GM12878 (cell line): Measurements from ENCODE around the gene OTUD3. TPM values are rescaled to one million over a fixed set of nuclear protein-coding genes. Genes with fewer than 3 reads are reported as not detected.

ENCODE experiments used
- ATAC-seq: fragments of 200-7000 bp; cut with Tn5 transposase; 3 replicates; pipeline ENCODE4 v1.9.1; 2020; ENCODE audit warnings: mild to moderate bottlenecking, moderate library complexity
- BruUV-seq: library from RNA; stranded (reverse); fragments of 400-500 nt; replicated peaks from 2 replicates; lab custom pipeline; 2021; lab: Mats Ljungman, UMichigan
- CTCF ChIA-PET: fragments of 300-600 bp; sonication (Branson Sonifier 250); formaldehyde crosslinking; extraction: SDS; loops from one replicate; lab custom pipeline; 2021; ENCODE audit warnings: inconsistent platforms; lab: Yijun Ruan, JAX
- POLR2A ChIA-PET: fragments of 350-600 bp; formaldehyde crosslinking; extraction: SDS; loops from one replicate; lab custom pipeline; 2021; ENCODE audit warnings: inconsistent platforms; lab: Charles Lee
- RAD21 ChIA-PET: fragments of 300-600 bp; sonication (Branson Sonifier 250); formaldehyde crosslinking; loops from one replicate; lab custom pipeline; 2023; ENCODE audit warnings: antibody characterized with exemption; ENCODE audit not compliant: unreplicated experiment; lab: Charles Lee
- SMC1A ChIA-PET: fragments of 300-600 bp; sonication (Branson Sonifier 250); formaldehyde crosslinking; loops from one replicate; lab custom pipeline; 2023; ENCODE audit not compliant: unreplicated experiment, uncharacterized antibody; lab: Charles Lee
- DNase-seq: peaks from one replicate; pipeline ENCODE4 v3.0.0-alpha.2; 2011; ENCODE audit warnings: low read depth, low spot score
- FAIRE-seq: peaks from 3 replicates; lab custom pipeline; 2011; peaks lifted over from hg19 to GRCh38; lab: Jason Lieb, UNC
- H2AFZ ChIP-seq: 2 replicates; pipeline ENCODE4 v1.6.0; 2011; ENCODE audit warnings: low read depth, low read length, control low read depth; ENCODE audit not compliant: control insufficient read depth
- H3K27ac ChIP-seq: 2 replicates; pipeline ENCODE4 v1.5.1; 2011; ENCODE audit warnings: control low read depth; ENCODE audit not compliant: control insufficient read depth, insufficient read depth
- H3K27me3 ChIP-seq, 2 experiments: replicated peaks in 1 of 2; 2 replicates each; pipeline versions ENCODE4 v1.6.0 to v1.6.1; 2011; ENCODE audit warnings: low read length in 1 of 2; ENCODE audit not compliant: control insufficient read depth in 2 of 2, insufficient read depth in 2 of 2
- H3K36me3 ChIP-seq, 2 experiments: 2 replicates each; pipeline ENCODE4 v1.5.1; 2011; ENCODE audit warnings: low read length in 1 of 2; ENCODE audit not compliant: control insufficient read depth in 2 of 2, insufficient read depth in 2 of 2
- H3K4me1 ChIP-seq: 2 replicates; pipeline ENCODE4 v1.6.1; 2011; ENCODE audit warnings: mild to moderate bottlenecking, low read length, moderate library complexity, mixed read lengths; ENCODE audit not compliant: control insufficient read depth, insufficient read depth
- H3K4me2 ChIP-seq: 2 replicates; pipeline ENCODE4 v1.6.0; 2011; ENCODE audit warnings: control low read depth; ENCODE audit not compliant: control insufficient read depth, insufficient read depth
- H3K4me3 ChIP-seq: fragments of 200-600 bp; sonication (generic); 2 replicates; pipeline ENCODE4 v1.5.1; 2016
- H3K79me2 ChIP-seq: 2 replicates; pipeline ENCODE4 v1.6.0; 2011; ENCODE audit warnings: low read length; ENCODE audit not compliant: control insufficient read depth, insufficient read depth
- H3K9ac ChIP-seq: 2 replicates; pipeline ENCODE4 v1.8.0; 2011; ENCODE audit warnings: low read length, control low read depth, mixed read lengths; ENCODE audit not compliant: control insufficient read depth, insufficient read depth
- H3K9me3 ChIP-seq: replicated peaks from 3 replicates; pipeline ENCODE4 v1.5.1; 2011; ENCODE audit warnings: mild to moderate bottlenecking, low read length; ENCODE audit not compliant: control insufficient read depth, insufficient read depth
- H4K20me1 ChIP-seq: 2 replicates; pipeline ENCODE4 v1.6.0; 2011; ENCODE audit not compliant: control insufficient read depth, insufficient read depth
- BMI1 ChIP-seq: fragments of 450-650 bp; IDR thresholded peaks from 2 replicates; pipeline ENCODE4 v1.6.1; 2016; ENCODE audit warnings: mild to moderate bottlenecking, moderate library complexity, borderline replicate concordance
- CHD1 ChIP-seq: IDR thresholded peaks from 2 replicates; pipeline ENCODE4 v1.6.1; 2012; ENCODE audit warnings: low read depth, low read length, improper control_type of control experiment
- EED ChIP-seq: sonication (generic); IDR thresholded peaks from 2 replicates; pipeline ENCODE4 v1.6.1; 2016; ENCODE audit warnings: antibody characterized with exemption, low read depth
- FOXK2 ChIP-seq: fragments of 450-650 bp; IDR thresholded peaks from 2 replicates; pipeline ENCODE4 v1.6.1; 2017; ENCODE audit warnings: mild to moderate bottlenecking, moderate library complexity
- IKZF1 ChIP-seq: fragments of 450-650 bp; conservative IDR thresholded peaks from 2 replicates; pipeline ENCODE4 v1.6.1; 2017; ENCODE audit warnings: antibody characterized with exemption, mild to moderate bottlenecking
- KDM1A ChIP-seq: fragments of 200-600 bp; sonication (generic); IDR thresholded peaks from 2 replicates; pipeline ENCODE4 v1.6.1; 2016; ENCODE audit warnings: borderline replicate concordance
- NFXL1 ChIP-seq: fragments of 450-650 bp; IDR thresholded peaks from 2 replicates; pipeline ENCODE4 v1.6.1; 2017; ENCODE audit warnings: antibody characterized with exemption, mild to moderate bottlenecking, borderline replicate concordance
- PML ChIP-seq: IDR thresholded peaks from 2 replicates; pipeline ENCODE4 v1.6.1; 2012; ENCODE audit warnings: low read length, inconsistent platforms
- POU2F2 ChIP-seq: IDR thresholded peaks from 3 replicates; pipeline ENCODE4 v1.6.1; 2011; ENCODE audit warnings: low read depth, mild to moderate bottlenecking, low read length, borderline replicate concordance
- RFX5 ChIP-seq: IDR thresholded peaks from 2 replicates; pipeline ENCODE4 v1.6.1; 2011; ENCODE audit warnings: low read depth, low read length, improper control_type of control experiment
- SPI1 ChIP-seq: IDR thresholded peaks from 2 replicates; pipeline ENCODE4 v1.6.1; 2011; ENCODE audit warnings: low read depth, mild to moderate bottlenecking, low read length, moderate library complexity, borderline replicate concordance; ENCODE audit not compliant: insufficient read depth
- TCF3 ChIP-seq: IDR thresholded peaks from 2 replicates; pipeline ENCODE4 v1.6.1; 2012; ENCODE audit warnings: low read depth, mild to moderate bottlenecking, low read length, borderline replicate concordance; ENCODE audit not compliant: insufficient read depth
- USF1 ChIP-seq: IDR thresholded peaks from 2 replicates; pipeline ENCODE4 v1.6.1; 2011; ENCODE audit warnings: borderline replicate concordance, low read depth, mild to moderate bottlenecking, moderate library complexity, mixed read lengths, low read length; ENCODE audit not compliant: insufficient read depth; ENCODE audit errors: extremely low read length
- ZNF274 ChIP-seq: IDR thresholded peaks from one replicate; pipeline ENCODE4 v1.8.0; 2011; ENCODE audit not compliant: insufficient read length, insufficient read depth
- ZZZ3 ChIP-seq: IDR thresholded peaks from 2 replicates; pipeline ENCODE4 v1.6.1; 2011; ENCODE audit warnings: low read depth; ENCODE audit not compliant: control insufficient read depth, insufficient read length
- WGBS: methylation state at CpG from one replicate; pipeline ENCODE4 v1.1.6; 2016; ENCODE audit warnings: low lambda C conversion rate; ENCODE audit not compliant: insufficient replicate concordance, insufficient coverage; ENCODE audit errors: missing lambda C conversion rate; 5-methylcytosine and 5-hydroxymethylcytosine counted together
- in situ Hi-C: fragments of 300-500 bp; cut with MboI; formaldehyde crosslinking; loops from 9 replicates; pipeline ENCODE4 v1.14.3; 2018; ENCODE audit warnings: mixed read lengths
- intact Hi-C: fragments of 100-400 bp; cut with micrococcal nuclease; formaldehyde crosslinking; loops from one replicate; pipeline ENCODE4 v1.14.2; 2022; ENCODE audit not compliant: unreplicated experiment
- polyA plus RNA-seq, 11 experiments: library from polyadenylated mRNA; depleted of rRNA in 4 of 11; unstranded in 6 of 11; stranded (reverse) in 5 of 11; fragments of >200 nt; fragmentation: Nextera tagmentation in 4 of 11; fragmentation: Illumina TruSeq in 1 of 11; extraction: Ambion mirVana in 4 of 11; extraction: Trizol in 1 of 11; gene quantifications; 1 replicate in 1 of 11; 2 replicates in 10 of 11; pipeline versions ENCODE4 v1.2.1 to v1.2.3, GENCODE V29; 2011 to 2016; ENCODE audit warnings: inconsistent platforms in 2 of 11, missing spikeins in 2 of 11, low read depth in 1 of 11
- total RNA-seq, 4 experiments: library from RNA; depleted of rRNA in 3 of 4; stranded (reverse); fragments of >200 nt in 3 of 4; fragmentation: Illumina TruSeq in 1 of 4; extraction: Trizol in 1 of 4; gene quantifications; 2 replicates each; pipeline versions ENCODE4 v1.2.1 to v1.2.3, GENCODE V29; 2013 to 2021
- TF ChIP-seq, protein P1 (sequence below): fragments of 450-650 bp; IDR thresholded peaks from 2 replicates; pipeline ENCODE4 v1.6.1; 2017; ENCODE audit warnings: mild to moderate bottlenecking, moderate library complexity
- TF ChIP-seq, protein P2 (sequence below): fragments of 450-650 bp; formaldehyde crosslinking; IDR thresholded peaks from 2 replicates; pipeline ENCODE4 v1.4.0; 2022; ENCODE audit warnings: mild to moderate bottlenecking, moderate library complexity

Gene OTUD3
- total and polyA plus RNA-seq, 10 of the 15 experiments (the other 5 are each of a cell fraction or from before 2014, with no cell fraction given): 0.77 to 8.9 (median 4.8) TPM

GRCh38 chr1:19862944-19863343 lies 19.3 kb upstream of the OTUD3 start:
- WGBS: 4% methylated on average over 3 of the region's 3 CpGs
- Histone ChIP-seq H3K9ac (no peak overlapping the region), H3K27ac (no peak overlapping the region), H3K4me1 (no peaks in the 10 kb centered on the region), H2AFZ (no peak overlapping the region), H4K20me1 (no peaks in the 10 kb centered on the region), H3K9me3 (no peaks in the 10 kb centered on the region; the same call in 1 of the 3 replicates), H3K36me3 (no peaks in the 10 kb centered on the region), H3K4me2 (no peak overlapping the region), H3K79me2 (no peaks in the 10 kb centered on the region), H3K4me3 (no peak overlapping the region), H3K27me3 (no peaks in the 10 kb centered on the region; a peak in 1 of 4 replicates)
- TF ChIP-seq KDM1A (no peak), USF1 (no peak), PML (no peak), EED (no peak), NFXL1 (no peak), TCF3 (no peak), IKZF1 (no peak), FOXK2 (no peak), RFX5 (no peak), ZZZ3 (no peak), CHD1 (no peak), SPI1 (no peak), ZNF274 (no peak), BMI1 (no peak), POU2F2 (no peak)
- TF ChIP-seq, protein P1, sequence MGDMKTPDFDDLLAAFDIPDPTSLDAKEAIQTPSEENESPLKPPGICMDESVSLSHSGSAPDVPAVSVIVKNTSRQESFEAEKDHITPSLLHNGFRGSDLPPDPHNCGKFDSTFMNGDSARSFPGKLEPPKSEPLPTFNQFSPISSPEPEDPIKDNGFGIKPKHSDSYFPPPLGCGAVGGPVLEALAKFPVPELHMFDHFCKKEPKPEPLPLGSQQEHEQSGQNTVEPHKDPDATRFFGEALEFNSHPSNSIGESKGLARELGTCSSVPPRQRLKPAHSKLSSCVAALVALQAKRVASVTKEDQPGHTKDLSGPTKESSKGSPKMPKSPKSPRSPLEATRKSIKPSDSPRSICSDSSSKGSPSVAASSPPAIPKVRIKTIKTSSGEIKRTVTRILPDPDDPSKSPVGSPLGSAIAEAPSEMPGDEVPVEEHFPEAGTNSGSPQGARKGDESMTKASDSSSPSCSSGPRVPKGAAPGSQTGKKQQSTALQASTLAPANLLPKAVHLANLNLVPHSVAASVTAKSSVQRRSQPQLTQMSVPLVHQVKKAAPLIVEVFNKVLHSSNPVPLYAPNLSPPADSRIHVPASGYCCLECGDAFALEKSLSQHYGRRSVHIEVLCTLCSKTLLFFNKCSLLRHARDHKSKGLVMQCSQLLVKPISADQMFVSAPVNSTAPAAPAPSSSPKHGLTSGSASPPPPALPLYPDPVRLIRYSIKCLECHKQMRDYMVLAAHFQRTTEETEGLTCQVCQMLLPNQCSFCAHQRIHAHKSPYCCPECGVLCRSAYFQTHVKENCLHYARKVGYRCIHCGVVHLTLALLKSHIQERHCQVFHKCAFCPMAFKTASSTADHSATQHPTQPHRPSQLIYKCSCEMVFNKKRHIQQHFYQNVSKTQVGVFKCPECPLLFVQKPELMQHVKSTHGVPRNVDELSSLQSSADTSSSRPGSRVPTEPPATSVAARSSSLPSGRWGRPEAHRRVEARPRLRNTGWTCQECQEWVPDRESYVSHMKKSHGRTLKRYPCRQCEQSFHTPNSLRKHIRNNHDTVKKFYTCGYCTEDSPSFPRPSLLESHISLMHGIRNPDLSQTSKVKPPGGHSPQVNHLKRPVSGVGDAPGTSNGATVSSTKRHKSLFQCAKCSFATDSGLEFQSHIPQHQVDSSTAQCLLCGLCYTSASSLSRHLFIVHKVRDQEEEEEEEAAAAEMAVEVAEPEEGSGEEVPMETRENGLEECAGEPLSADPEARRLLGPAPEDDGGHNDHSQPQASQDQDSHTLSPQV: no peak
- TF ChIP-seq, protein P2, sequence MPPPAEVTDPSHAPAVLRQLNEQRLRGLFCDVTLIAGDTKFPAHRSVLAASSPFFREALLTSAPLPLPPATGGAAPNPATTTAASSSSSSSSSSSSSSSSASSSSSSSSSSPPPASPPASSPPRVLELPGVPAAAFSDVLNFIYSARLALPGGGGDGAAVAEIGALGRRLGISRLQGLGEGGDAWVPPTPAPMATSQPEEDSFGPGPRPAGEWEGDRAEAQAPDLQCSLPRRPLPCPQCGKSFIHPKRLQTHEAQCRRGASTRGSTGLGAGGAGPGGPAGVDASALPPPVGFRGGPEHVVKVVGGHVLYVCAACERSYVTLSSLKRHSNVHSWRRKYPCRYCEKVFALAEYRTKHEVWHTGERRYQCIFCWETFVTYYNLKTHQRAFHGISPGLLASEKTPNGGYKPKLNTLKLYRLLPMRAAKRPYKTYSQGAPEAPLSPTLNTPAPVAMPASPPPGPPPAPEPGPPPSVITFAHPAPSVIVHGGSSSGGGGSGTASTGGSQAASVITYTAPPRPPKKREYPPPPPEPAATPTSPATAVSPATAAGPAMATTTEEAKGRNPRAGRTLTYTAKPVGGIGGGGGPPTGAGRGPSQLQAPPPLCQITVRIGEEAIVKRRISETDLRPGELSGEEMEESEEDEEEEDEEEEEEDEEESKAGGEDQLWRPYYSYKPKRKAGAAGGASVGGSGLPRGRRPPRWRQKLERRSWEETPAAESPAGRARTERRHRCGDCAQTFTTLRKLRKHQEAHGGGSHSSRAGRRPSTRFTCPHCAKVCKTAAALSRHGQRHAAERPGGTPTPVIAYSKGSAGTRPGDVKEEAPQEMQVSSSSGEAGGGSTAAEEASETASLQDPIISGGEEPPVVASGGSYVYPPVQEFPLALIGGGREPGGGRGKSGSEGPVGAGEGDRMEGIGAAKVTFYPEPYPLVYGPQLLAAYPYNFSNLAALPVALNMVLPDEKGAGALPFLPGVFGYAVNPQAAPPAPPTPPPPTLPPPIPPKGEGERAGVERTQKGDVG (CRISPR knock-in tag): no peak
- ChIA-PET RAD21 (no interaction called here), CTCF (no interaction called here), SMC1A (no interaction called here), POLR2A (no interaction called here)
- FAIRE-seq (no peak), DNase-seq (no peak), ATAC-seq (no peak)
- intact Hi-C loops (no loop called here), in situ Hi-C loops (no loop called here)
- no TSS peak for BruUV-seq
